Right atrium auricular region (tissue), 2 donors: ENCODE measurements around the gene DNAJC27. TPM values are rescaled to one million over a fixed set of nuclear protein-coding genes. Genes with fewer than 3 reads are reported as not detected.
A peak's percentile ranks its signal among the peaks of the same experiment; 100 is the strongest.
"Not testable (repeated sequence)": the region's sequence is repeated elsewhere in the genome, so short reads cannot be mapped to it uniquely, and the experiment has no call there.

ENCODE experiments used
- DNase-seq: peaks from one replicate; pipeline ENCODE4 v3.0.0-alpha.2; 2019; ENCODE audit warnings: low spot score
- H3K27ac ChIP-seq, 2 donors: fragments of 200-600 bp; sonication (generic); 1 replicate in 1 of 2; 2 replicates in 1 of 2; pipeline ENCODE4 v1.5.1; 2016 to 2019
- H3K27me3 ChIP-seq, 2 donors: fragments of 200-600 bp; sonication (generic); one replicate each; pipeline versions ENCODE4 v1.5.1 to v1.6.0; 2017 to 2019
- H3K36me3 ChIP-seq: fragments of 200-600 bp; sonication (generic); one replicate; pipeline ENCODE4 v1.5.1; 2016
- H3K4me1 ChIP-seq, 2 donors: fragments of 200-600 bp; sonication (generic); one replicate each; pipeline versions ENCODE4 v1.5.1 to v1.6.0; 2017 to 2019
- H3K4me3 ChIP-seq, 2 donors: fragments of 200-600 bp; sonication (generic); 1 replicate in 1 of 2; 2 replicates in 1 of 2; pipeline ENCODE4 v1.5.1; 2017 to 2019; ENCODE audit warnings: mild to moderate bottlenecking in 1 of 2, moderate library complexity in 1 of 2
- H3K9me3 ChIP-seq, 2 donors: fragments of 200-600 bp; sonication (generic); one replicate each; pipeline ENCODE4 v1.5.1; 2019
- total RNA-seq, 2 donors: library from RNA; depleted of rRNA; stranded (reverse); fragments of >200 nt; gene quantifications; one replicate each; pipeline ENCODE4 v1.1.0, GENCODE V29; 2016
- TF ChIP-seq, protein P1 (sequence below), 2 donors: fragments of 200-600 bp; sonication (generic); IDR thresholded peaks; one replicate each; pipeline ENCODE4 v1.5.1; 2019; ENCODE audit warnings: antibody characterized with exemption in 2 of 2

Gene DNAJC27
- 1 to 10 TPM; 7.3 to 7.5 TPM for total RNA-seq

DNA sequence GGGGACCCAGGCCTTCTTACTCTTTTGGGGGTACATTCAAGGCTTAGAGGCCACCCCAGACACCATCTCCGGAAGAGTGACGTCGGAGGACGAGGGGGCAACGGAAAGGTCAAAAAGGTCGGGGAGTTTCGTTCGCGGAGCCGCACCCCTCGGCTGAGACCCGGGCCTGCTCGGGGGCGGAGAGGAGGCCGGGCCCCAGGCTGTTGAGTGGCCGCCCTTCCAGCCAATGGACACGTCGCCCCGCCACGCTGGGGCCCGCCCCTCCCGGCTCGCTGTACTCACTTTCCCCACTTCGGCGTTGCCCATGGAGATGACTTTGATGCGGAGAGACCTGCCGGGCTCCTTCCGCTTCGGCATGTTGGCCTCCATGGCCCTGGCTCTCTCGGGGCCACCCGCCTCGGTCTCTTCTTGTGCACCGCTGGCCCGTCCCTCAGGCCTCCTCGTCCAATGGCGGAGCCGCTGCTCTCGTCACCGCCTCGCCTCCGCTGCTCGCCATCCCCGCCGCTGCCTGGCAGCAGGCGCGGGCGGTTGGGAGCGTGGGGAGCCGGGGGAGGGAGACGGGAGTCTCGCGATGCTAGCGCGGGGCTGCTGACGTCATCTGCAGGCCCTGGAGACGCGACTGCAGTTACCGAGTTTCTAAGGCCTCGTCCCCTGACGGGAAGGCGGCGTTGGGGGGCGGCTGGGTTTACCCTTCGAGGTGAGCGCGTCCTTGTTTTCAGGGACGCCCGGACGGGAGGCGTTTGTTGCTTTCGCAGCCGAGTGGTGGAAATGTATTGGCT lies at the start of gene DNAJC27:
Gene DNAJC27 (minus strand): TSS at position 420 of the 779 bp plus-strand sequence. CDS start 51 bp downstream, at position 369.
- no peaks in the 10 kb centered on the region for H3K27me3 ChIP-seq
- peak within 1 kb of the TSS; percentile 97 to 98 for H3K27ac ChIP-seq
- H3K36me3 ChIP-seq: peaks cover 3% of the 10 kb centered on the region
- peak; percentile 98 for DNase-seq
- peak within 1 kb of the TSS; percentile 68 to 72 for H3K4me3 ChIP-seq
- H3K4me1 ChIP-seq: peaks cover 0 to 10% of the 10 kb centered on the region in 2 donors
- H3K9me3 ChIP-seq: no peaks in the 10 kb centered on the region
- TF ChIP-seq, protein P1, sequence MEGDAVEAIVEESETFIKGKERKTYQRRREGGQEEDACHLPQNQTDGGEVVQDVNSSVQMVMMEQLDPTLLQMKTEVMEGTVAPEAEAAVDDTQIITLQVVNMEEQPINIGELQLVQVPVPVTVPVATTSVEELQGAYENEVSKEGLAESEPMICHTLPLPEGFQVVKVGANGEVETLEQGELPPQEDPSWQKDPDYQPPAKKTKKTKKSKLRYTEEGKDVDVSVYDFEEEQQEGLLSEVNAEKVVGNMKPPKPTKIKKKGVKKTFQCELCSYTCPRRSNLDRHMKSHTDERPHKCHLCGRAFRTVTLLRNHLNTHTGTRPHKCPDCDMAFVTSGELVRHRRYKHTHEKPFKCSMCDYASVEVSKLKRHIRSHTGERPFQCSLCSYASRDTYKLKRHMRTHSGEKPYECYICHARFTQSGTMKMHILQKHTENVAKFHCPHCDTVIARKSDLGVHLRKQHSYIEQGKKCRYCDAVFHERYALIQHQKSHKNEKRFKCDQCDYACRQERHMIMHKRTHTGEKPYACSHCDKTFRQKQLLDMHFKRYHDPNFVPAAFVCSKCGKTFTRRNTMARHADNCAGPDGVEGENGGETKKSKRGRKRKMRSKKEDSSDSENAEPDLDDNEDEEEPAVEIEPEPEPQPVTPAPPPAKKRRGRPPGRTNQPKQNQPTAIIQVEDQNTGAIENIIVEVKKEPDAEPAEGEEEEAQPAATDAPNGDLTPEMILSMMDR (IDR thresholded peaks at IDR 0.05): no peak

DNA sequence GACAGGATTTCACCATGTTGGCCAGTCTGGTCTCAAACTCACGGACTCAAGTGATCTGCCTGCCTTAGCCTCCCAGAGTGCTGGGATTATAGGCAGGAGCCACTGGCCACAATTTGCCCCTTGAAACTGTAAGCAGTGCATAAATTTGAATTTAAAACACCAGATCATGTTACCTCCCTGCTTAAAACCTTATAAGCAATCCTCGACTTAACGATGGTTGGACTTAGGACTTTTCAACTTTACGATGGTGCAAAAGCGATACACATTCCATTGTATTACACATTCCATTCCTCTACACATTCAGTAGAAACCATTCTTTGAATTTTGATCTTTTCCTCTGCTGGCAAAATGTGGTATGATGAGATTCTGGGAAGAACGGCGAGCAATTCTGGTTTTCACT lies 46.9 kb upstream of the DNAJC27 start:
- Histone ChIP-seq H3K27ac (no peak overlapping the region), H3K4me1 (no peaks in the 10 kb centered on the region), H3K36me3 (no peaks in the 10 kb centered on the region), H3K27me3 (no peaks in the 10 kb centered on the region), H3K9me3 (no peaks in the 10 kb centered on the region), H3K4me3 (no peak overlapping the region)
- DNase-seq: no peak
- TF ChIP-seq, protein P1 (IDR thresholded peaks at IDR 0.05): no peak

DNA sequence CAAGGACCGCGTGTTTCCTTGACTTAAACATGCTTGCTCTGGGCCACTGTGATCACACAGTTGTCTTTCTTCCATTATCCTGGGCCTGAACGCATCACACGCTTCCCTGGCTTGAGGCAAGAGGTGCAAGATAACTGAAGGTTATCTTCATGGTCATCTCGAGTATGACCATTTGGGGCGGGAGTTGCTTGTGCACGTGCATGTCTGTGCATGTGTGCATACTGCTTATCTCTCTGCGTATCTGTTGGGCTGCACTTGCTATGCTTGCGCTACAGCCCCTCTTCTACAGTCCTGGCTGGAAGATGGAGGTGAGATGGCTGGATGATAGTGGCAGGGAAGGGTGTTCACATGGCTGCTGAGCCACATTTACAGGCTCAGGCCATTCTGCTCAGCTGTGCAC lies 42.9 kb upstream of the DNAJC27 start:
- Histone ChIP-seq H3K27ac (no peak overlapping the region), H3K36me3 (no peaks in the 10 kb centered on the region), H3K9me3 (no peaks in the 10 kb centered on the region), H3K27me3 (no peaks in the 10 kb centered on the region), H3K4me3 (no peak overlapping the region), H3K4me1 (no peaks in the 10 kb centered on the region)
- DNase-seq: no peak
- TF ChIP-seq, protein P1 (IDR thresholded peaks at IDR 0.05): no peak

DNA sequence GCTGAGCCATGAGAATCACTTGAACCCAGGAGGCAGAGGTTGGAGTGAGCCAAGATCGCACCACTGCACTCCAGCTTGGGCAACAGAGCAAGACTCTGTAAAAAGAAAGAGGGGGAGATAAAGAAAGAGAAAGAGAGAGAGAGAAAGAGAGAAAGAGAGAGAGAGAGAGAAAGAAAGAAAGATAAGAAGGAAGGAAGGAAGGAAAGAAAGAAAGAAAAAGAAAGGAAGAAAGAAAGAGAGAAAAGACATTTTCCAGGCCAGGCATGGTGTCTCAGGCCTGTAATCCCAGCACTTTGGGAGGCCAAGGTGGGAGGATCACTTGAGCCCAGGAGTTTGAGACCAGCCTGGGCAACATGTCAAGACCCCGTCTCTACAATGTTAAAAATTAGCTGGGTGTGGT lies 39.6 kb upstream of the DNAJC27 start:
- not testable (repeated sequence) for H3K27ac ChIP-seq, H3K4me3 ChIP-seq, H3K27me3 ChIP-seq, H3K4me1 ChIP-seq, H3K9me3 ChIP-seq, DNase-seq, H3K36me3 ChIP-seq

DNA sequence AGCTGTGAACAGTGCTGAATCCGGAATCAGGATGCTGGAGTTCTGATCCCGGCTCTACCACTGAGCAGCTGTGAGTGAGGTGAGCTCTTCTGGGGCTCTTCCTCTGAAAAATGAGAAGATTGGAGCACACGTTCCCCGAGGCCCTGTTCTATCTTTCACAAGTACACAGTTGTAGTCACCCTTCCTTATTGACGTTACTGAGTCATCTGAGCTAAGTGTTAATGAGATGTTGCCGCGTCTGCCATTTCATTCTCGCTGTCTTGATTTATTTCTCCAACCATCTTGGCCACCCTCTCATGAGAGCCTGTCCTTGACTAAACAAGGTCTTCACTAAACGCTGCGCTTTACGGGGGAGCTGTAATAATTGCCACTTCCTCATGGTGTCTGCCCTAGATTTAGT lies 38.2 kb upstream of the DNAJC27 start:
- no peaks in the 10 kb centered on the region for H3K9me3 ChIP-seq
- no peaks in the 10 kb centered on the region for H3K27me3 ChIP-seq
- H3K27ac ChIP-seq: no peak overlapping the region
- no peak for DNase-seq
- no peaks in the 10 kb centered on the region for H3K4me1 ChIP-seq
- H3K36me3 ChIP-seq: no peaks in the 10 kb centered on the region
- H3K4me3 ChIP-seq: no peak overlapping the region
- TF ChIP-seq, protein P1 (IDR thresholded peaks at IDR 0.05): no peak

DNA sequence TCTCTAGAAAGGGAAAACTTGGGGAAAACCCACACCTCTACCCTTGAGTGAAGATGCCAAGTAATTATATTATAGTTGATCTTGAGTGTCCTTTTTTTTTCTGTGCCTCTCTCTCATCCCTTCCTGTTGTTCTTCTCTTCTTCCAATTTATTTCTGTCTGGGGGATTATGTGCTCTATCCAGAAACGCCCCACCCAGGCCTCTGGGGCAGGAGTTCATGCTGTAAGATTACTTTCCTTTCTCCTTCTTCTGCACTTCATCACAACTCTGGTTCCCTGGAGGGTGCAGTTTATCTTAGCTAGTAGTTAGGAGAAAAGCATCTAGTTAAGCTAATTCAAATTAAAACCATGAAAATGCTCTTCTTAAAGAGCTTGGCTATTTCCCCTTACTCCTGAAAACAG lies 30.3 kb upstream of the DNAJC27 start:
- Histone ChIP-seq H3K27me3 (no peaks in the 10 kb centered on the region), H3K4me3 (no peak overlapping the region), H3K4me1 (peaks cover 0 to 5% of the 10 kb centered on the region in 2 donors), H3K36me3 (no peaks in the 10 kb centered on the region), H3K9me3 (no peaks in the 10 kb centered on the region), H3K27ac (no peak overlapping the region)
- TF ChIP-seq, protein P1 (IDR thresholded peaks at IDR 0.05): no peak
- DNase-seq: no peak
